Ascending aorta (tissue), 2 donors: ENCODE measurements around the gene SMIM35. TPM values are rescaled to one million over a fixed set of nuclear protein-coding genes. Genes with fewer than 3 reads are reported as not detected.

Experiments
- DNase-seq, 2 donors: peaks; one replicate each; pipeline ENCODE4 v3.0.0-alpha.2; 2019; ENCODE audit warnings: low spot score in 2 of 2
- H3K27ac ChIP-seq, 2 donors: fragments of 200-600 bp; sonication (generic); one replicate each; pipeline ENCODE4 v1.5.1; 2016 to 2017; ENCODE audit warnings: mild to moderate bottlenecking in 1 of 2
- H3K27me3 ChIP-seq: fragments of 200-600 bp; sonication (generic); one replicate; pipeline ENCODE4 v1.5.1; 2017
- H3K36me3 ChIP-seq, 2 donors: fragments of 200-600 bp; sonication (generic); one replicate each; pipeline ENCODE4 v1.5.1; 2016
- H3K4me1 ChIP-seq, 2 donors: fragments of 200-600 bp; sonication (generic); one replicate each; pipeline ENCODE4 v1.5.1; 2016 to 2017; ENCODE audit warnings: mild to moderate bottlenecking in 1 of 2
- H3K4me3 ChIP-seq, 2 donors: fragments of 200-600 bp; sonication (generic); one replicate each; pipeline ENCODE4 v1.5.1; 2016 to 2017; ENCODE audit warnings: mild to moderate bottlenecking in 1 of 2
- H3K9me3 ChIP-seq, 2 donors: fragments of 200-600 bp; sonication (generic); one replicate each; pipeline ENCODE4 v1.5.1; 2016
- intact Hi-C: fragments of 100-400 bp; cut with DNase I; formaldehyde crosslinking; loops from one replicate; pipeline ENCODE4 v1.15.1; 2023
- total RNA-seq: library from RNA; depleted of rRNA; stranded (reverse); fragments of >200 nt; gene quantifications from one replicate; pipeline ENCODE4 v1.1.0, GENCODE V29; 2016
- TF ChIP-seq, protein P1 (sequence below), 3 experiments: fragments of 200-600 bp in 2 of 3; fragments of 450-650 bp in 1 of 3; sonication (generic) in 2 of 3; IDR thresholded peaks; one replicate each; pipeline ENCODE4 v1.5.1; 2016 to 2019; ENCODE audit warnings: antibody characterized with exemption in 3 of 3, mild to moderate bottlenecking in 1 of 3, moderate library complexity in 1 of 3

SMIM35 gene
- total RNA-seq, 1 donor from 2014 or later, result not detected

DNA sequence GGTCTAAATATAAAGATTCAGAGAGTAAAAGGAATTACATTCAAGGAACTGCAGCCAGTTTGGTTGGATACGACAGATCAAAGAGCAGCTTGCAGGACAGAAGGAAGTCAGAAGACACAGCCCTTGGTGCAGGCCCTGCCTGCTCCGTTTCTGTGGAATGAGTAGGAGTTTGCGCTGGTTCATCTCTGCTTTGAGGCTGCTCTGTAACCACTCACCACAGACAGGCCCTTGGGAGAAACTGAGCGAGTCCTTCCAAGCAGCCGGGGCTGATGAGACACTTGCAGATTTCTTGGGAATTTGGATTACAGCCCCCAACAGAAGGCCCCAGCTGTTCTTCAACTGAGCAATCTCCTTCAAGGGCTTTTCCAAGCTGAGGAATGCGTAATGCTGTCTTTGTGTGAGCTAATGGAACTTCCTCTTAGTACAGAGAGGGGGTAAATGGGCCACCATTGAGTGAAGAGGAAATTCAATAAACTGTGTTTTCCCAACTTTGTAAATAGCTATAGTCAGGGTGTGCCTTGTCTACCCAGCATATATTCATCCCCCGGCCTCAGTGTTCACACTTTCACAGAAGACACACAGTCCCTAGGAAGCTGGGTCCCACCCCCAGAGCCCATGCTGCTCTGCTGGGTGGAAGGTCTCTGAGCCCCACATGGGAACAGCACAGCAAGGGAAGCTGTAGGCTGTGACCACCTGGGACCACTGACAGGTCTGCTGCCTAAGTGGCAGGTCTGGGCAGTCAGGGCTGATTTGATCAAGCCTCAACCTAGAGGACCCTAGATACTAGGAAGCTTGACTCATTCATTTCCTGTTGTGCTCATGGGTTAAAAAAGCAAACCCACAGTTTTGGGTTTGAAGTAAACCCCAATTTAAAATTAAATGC is 84.0 kb downstream of the SMIM35 start:
- H3K27ac ChIP-seq, result peak overlapping the region; percentile 13 to 18
- H3K4me1 ChIP-seq, result no peaks in the 10 kb centered on the region
- H3K4me3 ChIP-seq, result no peak overlapping the region
- no peaks in the 10 kb centered on the region for H3K27me3 ChIP-seq
- TF ChIP-seq, protein P1, sequence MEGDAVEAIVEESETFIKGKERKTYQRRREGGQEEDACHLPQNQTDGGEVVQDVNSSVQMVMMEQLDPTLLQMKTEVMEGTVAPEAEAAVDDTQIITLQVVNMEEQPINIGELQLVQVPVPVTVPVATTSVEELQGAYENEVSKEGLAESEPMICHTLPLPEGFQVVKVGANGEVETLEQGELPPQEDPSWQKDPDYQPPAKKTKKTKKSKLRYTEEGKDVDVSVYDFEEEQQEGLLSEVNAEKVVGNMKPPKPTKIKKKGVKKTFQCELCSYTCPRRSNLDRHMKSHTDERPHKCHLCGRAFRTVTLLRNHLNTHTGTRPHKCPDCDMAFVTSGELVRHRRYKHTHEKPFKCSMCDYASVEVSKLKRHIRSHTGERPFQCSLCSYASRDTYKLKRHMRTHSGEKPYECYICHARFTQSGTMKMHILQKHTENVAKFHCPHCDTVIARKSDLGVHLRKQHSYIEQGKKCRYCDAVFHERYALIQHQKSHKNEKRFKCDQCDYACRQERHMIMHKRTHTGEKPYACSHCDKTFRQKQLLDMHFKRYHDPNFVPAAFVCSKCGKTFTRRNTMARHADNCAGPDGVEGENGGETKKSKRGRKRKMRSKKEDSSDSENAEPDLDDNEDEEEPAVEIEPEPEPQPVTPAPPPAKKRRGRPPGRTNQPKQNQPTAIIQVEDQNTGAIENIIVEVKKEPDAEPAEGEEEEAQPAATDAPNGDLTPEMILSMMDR (IDR thresholded peaks at IDR 0.05), result no peak
- intact Hi-C loops, result no loop called here
- no peaks in the 10 kb centered on the region for H3K9me3 ChIP-seq
- no peak for DNase-seq
- no peaks in the 10 kb centered on the region for H3K36me3 ChIP-seq

DNA sequence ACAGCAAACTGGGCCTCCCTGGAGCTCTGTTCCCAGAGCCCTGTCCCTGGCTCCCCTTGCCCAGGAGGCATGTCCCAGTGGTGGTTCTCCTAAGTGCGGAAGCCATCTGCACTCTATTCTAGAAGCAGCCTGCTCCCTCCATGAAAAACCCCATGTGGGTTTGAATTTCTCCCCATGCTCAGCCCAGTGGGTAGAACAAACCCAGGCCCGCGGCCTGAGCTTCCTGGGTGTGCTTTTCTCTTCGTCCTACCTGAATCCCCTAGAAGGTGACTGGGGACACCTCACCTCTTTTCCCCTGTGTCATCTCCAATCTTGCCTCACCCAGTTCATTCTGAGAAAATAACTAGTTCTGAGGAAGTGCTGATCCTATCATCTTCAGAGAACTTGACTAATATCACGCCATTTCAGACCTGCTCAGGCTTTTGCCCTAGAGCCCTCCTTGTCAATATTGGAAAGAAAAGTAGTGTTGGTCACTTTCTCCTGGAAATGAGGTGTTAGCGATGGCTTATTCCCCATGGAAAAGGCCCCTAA is 84.7 kb downstream of the SMIM35 start:
- Histone ChIP-seq H3K4me3 (no peak overlapping the region), H3K27me3 (no peaks in the 10 kb centered on the region), H3K9me3 (no peaks in the 10 kb centered on the region), H3K36me3 (no peaks in the 10 kb centered on the region), H3K4me1 (no peaks in the 10 kb centered on the region), H3K27ac (peak overlapping the region in 1 of 2 donors; percentile 9)
- TF ChIP-seq, protein P1 (IDR thresholded peaks at IDR 0.05), result no peak
- intact Hi-C loops, result no loop called here
- DNase-seq, result no peak

DNA sequence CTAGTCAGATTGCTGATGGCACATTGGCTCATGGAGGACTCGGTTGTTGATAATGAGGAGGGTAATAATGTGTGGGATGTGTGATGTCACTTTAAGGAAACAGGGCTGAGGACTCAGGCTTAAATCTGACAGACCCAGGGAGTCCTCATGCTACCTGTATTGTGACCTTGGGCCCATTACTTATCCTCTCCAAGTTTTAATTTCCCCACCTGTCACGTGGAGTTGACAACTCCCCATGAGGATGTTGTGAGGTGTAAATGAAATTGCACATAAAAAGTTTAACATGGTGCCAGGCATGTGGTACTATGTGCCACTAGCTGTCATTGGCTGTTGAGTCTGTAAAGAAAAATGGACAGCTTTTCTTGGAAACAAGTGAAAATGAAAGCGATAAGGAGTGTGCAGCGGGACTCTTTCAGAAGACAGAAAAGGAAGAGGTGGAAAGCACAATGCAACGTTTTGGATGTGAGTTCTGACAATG is 85.2 kb downstream of the SMIM35 start:
- DNase-seq, result no peak
- no peaks in the 10 kb centered on the region for H3K36me3 ChIP-seq
- no peaks in the 10 kb centered on the region for H3K9me3 ChIP-seq
- TF ChIP-seq, protein P1 (IDR thresholded peaks at IDR 0.05), result no peak
- no peaks in the 10 kb centered on the region for H3K27me3 ChIP-seq
- peak overlapping the region in 1 of 2 donors; percentile 9 for H3K27ac ChIP-seq
- no peaks in the 10 kb centered on the region for H3K4me1 ChIP-seq
- no peak overlapping the region for H3K4me3 ChIP-seq
- intact Hi-C loops, result no loop called here

DNA sequence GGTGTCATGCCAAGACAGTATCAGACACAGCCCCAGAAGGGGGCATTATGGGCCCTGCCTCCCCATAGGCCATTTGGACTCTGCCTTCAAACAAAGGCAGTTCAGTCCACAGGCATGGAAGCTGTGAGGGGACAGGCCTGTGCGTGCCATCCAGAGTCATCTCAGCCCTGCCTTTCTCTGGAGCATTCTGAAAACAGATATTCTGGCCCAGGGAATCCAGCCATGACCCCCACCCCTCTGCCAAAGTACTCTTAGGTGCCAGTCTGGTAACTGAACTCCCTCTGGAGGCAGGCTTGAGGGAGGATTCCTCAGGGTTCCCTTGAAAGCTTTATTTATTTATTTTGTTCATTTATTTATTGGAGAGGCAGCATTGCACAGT is 85.9 kb downstream of the SMIM35 start:
- DNase-seq, result no peak
- Histone ChIP-seq H3K36me3 (no peaks in the 10 kb centered on the region), H3K4me3 (no peak overlapping the region), H3K9me3 (no peaks in the 10 kb centered on the region), H3K4me1 (no peaks in the 10 kb centered on the region), H3K27ac (peak overlapping the region in 1 of 2 donors; percentile 36), H3K27me3 (no peaks in the 10 kb centered on the region)
- intact Hi-C loops, result no loop called here
- TF ChIP-seq, protein P1 (IDR thresholded peaks at IDR 0.05), result no peak

GRCh38 chr11:118000067-118000849 is 86.5 kb downstream of the SMIM35 start:
- no peaks in the 10 kb centered on the region for H3K4me1 ChIP-seq
- TF ChIP-seq, protein P1 (IDR thresholded peaks at IDR 0.05), result no peak
- intact Hi-C loops, result no loop called here
- no peaks in the 10 kb centered on the region for H3K27me3 ChIP-seq
- no peak overlapping the region for H3K4me3 ChIP-seq
- H3K36me3 ChIP-seq, result no peaks in the 10 kb centered on the region
- H3K27ac ChIP-seq, result peak overlapping the region in 1 of 2 donors; percentile 36
- DNase-seq, result no peak
- no peaks in the 10 kb centered on the region for H3K9me3 ChIP-seq
